ENCODE measurements around the gene BTN2A1.
"Not testable (repeated sequence)": the region's sequence is repeated elsewhere in the genome, so short reads cannot be mapped to it uniquely, and the experiment has no call there.

The BTN2A1 gene

GRCh38 chr6:26495281-26495680 lies 37.5 kb downstream of the BTN2A1 start:
- Histone ChIP-seq H3K36me3 (ENCODE audit: control insufficient read depth, insufficient read depth, low read length) (no peaks in the 10 kb centered on the region), H3K27ac (ENCODE audit: low read depth, low read length, severe bottlenecking) (no peak overlapping the region), H3K4me3 (ENCODE audit: extremely low read depth, insufficient read depth, low read length, poor library complexity, severe bottlenecking) (no peak overlapping the region), H3K4me1 (ENCODE audit: control insufficient read depth, insufficient read depth, low read length, poor library complexity, severe bottlenecking) (no peaks in the 10 kb centered on the region), H3K9me3 (ENCODE audit: control insufficient read depth, low read length) (no peaks in the 10 kb centered on the region)
- WGBS, 2 experiments (ENCODE audit: insufficient coverage in 2 of 2) = 50% methylated on average over 1 of the region's 1 CpG; no CpG with 5 or more reads in 1 of the 2 experiments

- peaks cover 3% of the 10 kb centered on the region for H3K4me1 ChIP-seq (ENCODE audit: control insufficient read depth, insufficient read depth, low read length, poor library complexity, severe bottlenecking)
- H3K4me3 ChIP-seq (ENCODE audit: extremely low read depth, insufficient read depth, low read length, poor library complexity, severe bottlenecking) = no peak overlapping the region
- H3K9me3 ChIP-seq (ENCODE audit: control insufficient read depth, low read length) = no peaks in the 10 kb centered on the region
- 95% methylated on average over 4 of the region's 4 CpGs; no CpG with 5 or more reads in 1 of the 2 experiments for WGBS, 2 experiments (ENCODE audit: insufficient coverage in 2 of 2)
- H3K36me3 ChIP-seq (ENCODE audit: control insufficient read depth, insufficient read depth, low read length) = no peaks in the 10 kb centered on the region
- H3K27ac ChIP-seq (ENCODE audit: low read depth, low read length, severe bottlenecking) = no peak overlapping the region
Observed at GRCh38 chr6:26497610-26498009, 39.9 kb downstream of the BTN2A1 start.

- H3K36me3 ChIP-seq (ENCODE audit: control insufficient read depth, insufficient read depth, low read length) = no peaks in the 10 kb centered on the region
- peaks cover 3% of the 10 kb centered on the region for H3K4me1 ChIP-seq (ENCODE audit: control insufficient read depth, insufficient read depth, low read length, poor library complexity, severe bottlenecking)
- WGBS, 2 experiments (ENCODE audit: insufficient coverage in 2 of 2) = 39 to 52% methylated on average over 2 of the region's 2 CpGs
- H3K9me3 ChIP-seq (ENCODE audit: control insufficient read depth, low read length) = no peaks in the 10 kb centered on the region
- no peak within 1 kb of the TSS for H3K27ac ChIP-seq (ENCODE audit: low read depth, low read length, severe bottlenecking)
- no peak within 1 kb of the TSS for H3K4me3 ChIP-seq (ENCODE audit: extremely low read depth, insufficient read depth, low read length, poor library complexity, severe bottlenecking)
Observed at GRCh38 chr6:26500102-26500501, 42.3 kb downstream of the BTN2A1 start, which contains the start of gene BTN1A1. Gene BTN1A1 (plus strand): TSS chr6:26500303. CDS start chr6:26501287, 984 bp downstream.

GRCh38 chr6:26501482-26501986 lies 43.8 kb downstream of the BTN2A1 start:
- Histone ChIP-seq H3K4me1 (ENCODE audit: control insufficient read depth, insufficient read depth, low read length, poor library complexity, severe bottlenecking) (peaks cover 3% of the 10 kb centered on the region), H3K4me3 (ENCODE audit: extremely low read depth, insufficient read depth, low read length, poor library complexity, severe bottlenecking) (peak overlapping the region; percentile 16), H3K27ac (ENCODE audit: low read depth, low read length, severe bottlenecking) (no peak overlapping the region), H3K9me3 (ENCODE audit: control insufficient read depth, low read length) (no peaks in the 10 kb centered on the region), H3K36me3 (ENCODE audit: control insufficient read depth, insufficient read depth, low read length) (no peaks in the 10 kb centered on the region)
- 5 to 11% methylated on average over 45 to 47 of the region's 49 CpGs for WGBS, 2 experiments (ENCODE audit: insufficient coverage in 2 of 2)

- Histone ChIP-seq H3K9me3 (ENCODE audit: control insufficient read depth, low read length) (no peaks in the 10 kb centered on the region), H3K27ac (ENCODE audit: low read depth, low read length, severe bottlenecking) (no peak overlapping the region), H3K4me1 (ENCODE audit: control insufficient read depth, insufficient read depth, low read length, poor library complexity, severe bottlenecking) (peaks cover 3% of the 10 kb centered on the region), H3K36me3 (ENCODE audit: control insufficient read depth, insufficient read depth, low read length) (no peaks in the 10 kb centered on the region), H3K4me3 (ENCODE audit: extremely low read depth, insufficient read depth, low read length, poor library complexity, severe bottlenecking) (no peak overlapping the region)
Observed at GRCh38 chr6:26502165-26502564, 44.4 kb downstream of the BTN2A1 start.

GRCh38 chr6:26502626-26503025 lies 44.9 kb downstream of the BTN2A1 start:
- Histone ChIP-seq H3K4me3 (ENCODE audit: extremely low read depth, insufficient read depth, low read length, poor library complexity, severe bottlenecking) (no peak overlapping the region), H3K4me1 (ENCODE audit: control insufficient read depth, insufficient read depth, low read length, poor library complexity, severe bottlenecking) (peaks cover 3% of the 10 kb centered on the region), H3K9me3 (ENCODE audit: control insufficient read depth, low read length) (no peaks in the 10 kb centered on the region), H3K27ac (ENCODE audit: low read depth, low read length, severe bottlenecking) (no peak overlapping the region), H3K36me3 (ENCODE audit: control insufficient read depth, insufficient read depth, low read length) (no peaks in the 10 kb centered on the region)
- WGBS, 2 experiments (ENCODE audit: insufficient coverage in 2 of 2) = 100% methylated on average over 1 of the region's 3 CpGs; no CpG with 5 or more reads in 1 of the 2 experiments

GRCh38 chr6:26507658-26508057 lies 49.9 kb downstream of the BTN2A1 start:
- no peaks in the 10 kb centered on the region for H3K9me3 ChIP-seq (ENCODE audit: control insufficient read depth, low read length)
- H3K36me3 ChIP-seq (ENCODE audit: control insufficient read depth, insufficient read depth, low read length) = no peaks in the 10 kb centered on the region
- 83 to 86% methylated on average over 1 of the region's 3 CpGs for WGBS, 2 experiments (ENCODE audit: insufficient coverage in 2 of 2)
- H3K4me3 ChIP-seq (ENCODE audit: extremely low read depth, insufficient read depth, low read length, poor library complexity, severe bottlenecking) = no peak overlapping the region
- no peak overlapping the region for H3K27ac ChIP-seq (ENCODE audit: low read depth, low read length, severe bottlenecking)
- no peaks in the 10 kb centered on the region for H3K4me1 ChIP-seq (ENCODE audit: control insufficient read depth, insufficient read depth, low read length, poor library complexity, severe bottlenecking)

GRCh38 chr6:26511033-26511432 lies 53.3 kb downstream of the BTN2A1 start:
- H3K4me3 ChIP-seq (ENCODE audit: extremely low read depth, insufficient read depth, low read length, poor library complexity, severe bottlenecking); H3K36me3 ChIP-seq (ENCODE audit: control insufficient read depth, insufficient read depth, low read length); H3K4me1 ChIP-seq (ENCODE audit: control insufficient read depth, insufficient read depth, low read length, poor library complexity, severe bottlenecking); H3K9me3 ChIP-seq (ENCODE audit: control insufficient read depth, low read length); H3K27ac ChIP-seq (ENCODE audit: low read depth, low read length, severe bottlenecking): not testable (repeated sequence)
- 84 to 88% methylated on average over 4 to 5 of the region's 8 CpGs for WGBS, 2 experiments (ENCODE audit: insufficient coverage in 2 of 2)

GRCh38 chr6:26514984-26515383 lies 57.2 kb downstream of the BTN2A1 start:
- no peak overlapping the region for H3K27ac ChIP-seq (ENCODE audit: low read depth, low read length, severe bottlenecking)
- WGBS, 2 experiments (ENCODE audit: insufficient coverage in 2 of 2) = 93 to 100% methylated on average over 1 to 2 of the region's 2 CpGs
- no peaks in the 10 kb centered on the region for H3K9me3 ChIP-seq (ENCODE audit: control insufficient read depth, low read length)

GRCh38 chr6:26516481-26517427 lies 59.0 kb downstream of the BTN2A1 start:
- H3K36me3 ChIP-seq (ENCODE audit: control insufficient read depth, insufficient read depth, low read length) = no peaks in the 10 kb centered on the region
- peaks cover 9% of the 10 kb centered on the region for H3K4me1 ChIP-seq (ENCODE audit: control insufficient read depth, insufficient read depth, low read length, poor library complexity, severe bottlenecking)
- WGBS, 2 experiments (ENCODE audit: insufficient coverage in 2 of 2) = 87 to 88% methylated on average over 3 to 8 of the region's 9 CpGs
- H3K9me3 ChIP-seq (ENCODE audit: control insufficient read depth, low read length) = no peaks in the 10 kb centered on the region
- H3K27ac ChIP-seq (ENCODE audit: low read depth, low read length, severe bottlenecking) = no peak overlapping the region
- H3K4me3 ChIP-seq (ENCODE audit: extremely low read depth, insufficient read depth, low read length, poor library complexity, severe bottlenecking) = no peak overlapping the region

More at GRCh38 chr6:26514984-26515383, 57.2 kb downstream of the BTN2A1 start:
- Histone ChIP-seq H3K4me3 (ENCODE audit: extremely low read depth, insufficient read depth, low read length, poor library complexity, severe bottlenecking) (no peak overlapping the region), H3K4me1 (ENCODE audit: control insufficient read depth, insufficient read depth, low read length, poor library complexity, severe bottlenecking) (peaks cover 4% of the 10 kb centered on the region), H3K36me3 (ENCODE audit: control insufficient read depth, insufficient read depth, low read length) (no peaks in the 10 kb centered on the region)

Measured in mesodermal cell (in vitro differentiated cells).